NT2/D1 (cell line): ENCODE data around the gene NR1H3.

Experiments
- DNase-seq: peaks from one replicate; pipeline ENCODE4 v3.0.0-alpha.2; 2011; ENCODE audit warnings: low read depth, low spot score
- H3K27me3 ChIP-seq: 2 replicates; pipeline ENCODE4 v1.6.0; 2011; ENCODE audit warnings: mild to moderate bottlenecking; ENCODE audit not compliant: insufficient read length, insufficient read depth
- H3K36me3 ChIP-seq: 2 replicates; pipeline ENCODE4 v1.6.1; 2011; ENCODE audit warnings: mild to moderate bottlenecking, low read length, mixed read lengths; ENCODE audit not compliant: insufficient read depth, insufficient read length
- H3K4me1 ChIP-seq: 2 replicates; pipeline ENCODE4 v1.5.1; 2011; ENCODE audit not compliant: insufficient read depth, insufficient read length
- H3K4me3 ChIP-seq: 2 replicates; pipeline ENCODE4 v1.5.1; 2011; ENCODE audit warnings: low read depth; ENCODE audit not compliant: insufficient read length
- H3K9ac ChIP-seq: 2 replicates; pipeline ENCODE4 v1.6.0; 2011; ENCODE audit warnings: low read depth; ENCODE audit not compliant: insufficient read length
- H3K9me3 ChIP-seq: 2 replicates; pipeline ENCODE4 v1.5.1; 2011; ENCODE audit warnings: mild to moderate bottlenecking, low read length; ENCODE audit not compliant: insufficient read depth
- SUZ12 ChIP-seq: IDR thresholded peaks from 2 replicates; pipeline ENCODE4 v1.6.1; 2011; ENCODE audit not compliant: insufficient read length, insufficient read depth; ENCODE audit errors: extremely low read depth
- YY1 ChIP-seq: IDR thresholded peaks from 2 replicates; pipeline ENCODE4 v1.6.1; 2011; ENCODE audit not compliant: insufficient read length, insufficient read depth
- ZNF274 ChIP-seq: IDR thresholded peaks from 2 replicates; pipeline ENCODE4 v1.6.1; 2011; ENCODE audit warnings: mild to moderate bottlenecking, low read depth, low read length

The NR1H3 gene

GRCh38 chr11:47216121-47216798 is 41.5 kb upstream of the NR1H3 start:
- peaks cover 33% of the 10 kb centered on the region for H3K36me3 ChIP-seq
- H3K4me1 ChIP-seq: peaks cover 6% of the 10 kb centered on the region
- H3K27me3 ChIP-seq: no peaks in the 10 kb centered on the region
- TF ChIP-seq ZNF274: no peak
- no peak for TF ChIP-seq YY1
- no peak for TF ChIP-seq SUZ12
- H3K4me3 ChIP-seq: peak overlapping the region; percentile 60
- no peaks in the 10 kb centered on the region for H3K9me3 ChIP-seq
- DNase-seq: no peak
- H3K9ac ChIP-seq: peak overlapping the region; percentile 74

- Histone ChIP-seq H3K4me3 (no peak overlapping the region), H3K4me1 (peaks cover 2% of the 10 kb centered on the region), H3K27me3 (no peaks in the 10 kb centered on the region), H3K9ac (no peak overlapping the region), H3K9me3 (no peaks in the 10 kb centered on the region), H3K36me3 (peaks cover 53% of the 10 kb centered on the region)
- no peak for TF ChIP-seq SUZ12
- no peak for TF ChIP-seq ZNF274
- no peak for TF ChIP-seq YY1
- no peak for DNase-seq
Measured at GRCh38 chr11:47220401-47220821, 37.4 kb upstream of the NR1H3 start.

- no peaks in the 10 kb centered on the region for H3K27me3 ChIP-seq
- no peak overlapping the region for H3K4me3 ChIP-seq
- no peak for DNase-seq
- no peaks in the 10 kb centered on the region for H3K9me3 ChIP-seq
- no peaks in the 10 kb centered on the region for H3K4me1 ChIP-seq
- no peak overlapping the region for H3K9ac ChIP-seq
- peaks cover 63% of the 10 kb centered on the region for H3K36me3 ChIP-seq
- TF ChIP-seq YY1: no peak
- no peak for TF ChIP-seq SUZ12
- no peak for TF ChIP-seq ZNF274
Measured at GRCh38 chr11:47222696-47223095, 35.1 kb upstream of the NR1H3 start.

GRCh38 chr11:47225552-47226400 is 32.0 kb upstream of the NR1H3 start:
- no peaks in the 10 kb centered on the region for H3K4me1 ChIP-seq

GRCh38 chr11:47229161-47229560 is 28.6 kb upstream of the NR1H3 start:
- H3K9me3 ChIP-seq: no peaks in the 10 kb centered on the region
- no peak for TF ChIP-seq SUZ12
- no peak for TF ChIP-seq ZNF274
- TF ChIP-seq YY1: no peak
- H3K4me3 ChIP-seq: no peak overlapping the region
- no peak for DNase-seq
- no peaks in the 10 kb centered on the region for H3K27me3 ChIP-seq
- no peak overlapping the region for H3K9ac ChIP-seq
- peaks cover 50% of the 10 kb centered on the region for H3K36me3 ChIP-seq
- H3K4me1 ChIP-seq: no peaks in the 10 kb centered on the region

More at GRCh38 chr11:47225552-47226400, 32.0 kb upstream of the NR1H3 start:
- Histone ChIP-seq H3K36me3 (peaks cover 61% of the 10 kb centered on the region), H3K9me3 (no peaks in the 10 kb centered on the region), H3K4me3 (no peak overlapping the region), H3K9ac (no peak overlapping the region), H3K27me3 (no peaks in the 10 kb centered on the region)
- no peak for DNase-seq
- TF ChIP-seq YY1 (no peak), SUZ12 (no peak), ZNF274 (no peak)

GRCh38 chr11:47233051-47233450 is 24.7 kb upstream of the NR1H3 start:
- DNase-seq: no peak
- no peak for TF ChIP-seq YY1
- no peak for TF ChIP-seq SUZ12
- no peak for TF ChIP-seq ZNF274
- Histone ChIP-seq H3K4me3 (no peak overlapping the region), H3K36me3 (peaks cover 45% of the 10 kb centered on the region), H3K27me3 (no peaks in the 10 kb centered on the region), H3K9ac (no peak overlapping the region), H3K4me1 (peaks cover 10% of the 10 kb centered on the region), H3K9me3 (no peaks in the 10 kb centered on the region)

- Histone ChIP-seq H3K4me1 (peaks cover 11% of the 10 kb centered on the region), H3K9me3 (no peaks in the 10 kb centered on the region), H3K36me3 (peaks cover 45% of the 10 kb centered on the region), H3K9ac (peak overlapping the region; percentile 57), H3K4me3 (no peak overlapping the region), H3K27me3 (no peaks in the 10 kb centered on the region)
- no peak for DNase-seq
- no peak for TF ChIP-seq YY1
- TF ChIP-seq SUZ12: no peak
- no peak for TF ChIP-seq ZNF274
Measured at GRCh38 chr11:47233989-47234668, 23.7 kb upstream of the NR1H3 start.
